B cell (primary cell): ENCODE data around the gene ARX.

Experiments
- CTCF ChIP-seq: fragments of 200-600 bp; IDR thresholded peaks from one replicate; pipeline ENCODE4 v1.8.0; 2022; ENCODE audit warnings: antibody characterized with exemption, mild to moderate bottlenecking
- EZH2 ChIP-seq: IDR thresholded peaks from 2 replicates; pipeline ENCODE4 v1.6.1; 2012; ENCODE audit warnings: borderline replicate concordance, low read depth, mild to moderate bottlenecking, moderate library complexity, low read length; ENCODE audit not compliant: insufficient read depth, poor library complexity, severe bottlenecking

GRCh38 chrX:25017667-25018247 lies 2.0 kb upstream of the ARX start:
- TF ChIP-seq EZH2: peak; percentile 35
- no peak for TF ChIP-seq CTCF
